K562 (cell line): ENCODE results near the gene DENND2A. TPM values are rescaled to one million over a fixed set of nuclear protein-coding genes. Genes with fewer than 3 reads are reported as not detected.

Experiments
- CBX1 ChIP-seq: sonication (generic); IDR thresholded peaks from 2 replicates; pipeline ENCODE4 v1.6.1; 2016; ENCODE audit warnings: antibody characterized with exemption, low read depth, mild to moderate bottlenecking
- FOXP1 ChIP-seq: sonication (generic); formaldehyde crosslinking; IDR thresholded peaks from 2 replicates; pipeline ENCODE4 v1.8.0; 2022; ENCODE audit warnings: mild to moderate bottlenecking, missing genetic modification reagents
- HDAC2 ChIP-seq: fragments of 450-650 bp; IDR thresholded peaks from 2 replicates; pipeline ENCODE4 v1.6.1; 2016; ENCODE audit warnings: mild to moderate bottlenecking
- HDGF ChIP-seq: fragments of 450-650 bp; IDR thresholded peaks from 2 replicates; pipeline ENCODE4 v1.6.1; 2016
- KAT2B ChIP-seq: IDR thresholded peaks from one replicate; pipeline ENCODE4 v1.6.1; 2012; ENCODE audit warnings: low read depth, mild to moderate bottlenecking, control low read depth, inconsistent platforms, low read length, moderate library complexity
- NFE2 ChIP-seq: IDR thresholded peaks from 2 replicates; pipeline ENCODE4 v1.6.1; 2014; ENCODE audit warnings: antibody characterized with exemption, low read depth
- PHF20 ChIP-seq: fragments of 450-650 bp; IDR thresholded peaks from 2 replicates; pipeline ENCODE4 v1.6.1; 2018; ENCODE audit not compliant: partially characterized antibody
- PHF8 ChIP-seq: fragments of 200-600 bp; sonication (generic); IDR thresholded peaks from 2 replicates; pipeline ENCODE4 v1.6.1; 2012; ENCODE audit warnings: mixed run types, mild to moderate bottlenecking, inconsistent platforms, low read length, moderate library complexity, borderline replicate concordance
- RHOXF2B ChIP-seq: fragments of 250-450 bp; sonication (Bioruptor Pico); conservative IDR thresholded peaks from 2 replicates; pipeline ENCODE4 v1.5.1; 2021
- SLC30A9 ChIP-seq: fragments of 250-450 bp; sonication (Bioruptor Pico); IDR thresholded peaks from 2 replicates; pipeline ENCODE4 v1.8.0; 2022; ENCODE audit warnings: mild to moderate bottlenecking, moderate library complexity
- SRSF3 ChIP-seq: fragments of 200-400 bp; formaldehyde crosslinking; IDR thresholded peaks from 2 replicates; pipeline ENCODE4 v1.6.1; 2016; ENCODE audit warnings: mild to moderate bottlenecking, low read length, moderate library complexity; ENCODE audit not compliant: insufficient read depth
- TEAD2 ChIP-seq: fragments of 450-650 bp; IDR thresholded peaks from 2 replicates; pipeline ENCODE4 v1.6.1; 2016; ENCODE audit warnings: missing genetic modification characterization, control low read depth, missing compliant biosample characterization
- TSC22D4 ChIP-seq: fragments of 450-650 bp; IDR thresholded peaks from 2 replicates; pipeline ENCODE4 v1.6.1; 2016; ENCODE audit warnings: missing genetic modification characterization, missing biosample characterization, control low read depth
- XRCC3 ChIP-seq: fragments of 450-650 bp; IDR thresholded peaks from 2 replicates; pipeline ENCODE4 v1.6.1; 2017; ENCODE audit warnings: mild to moderate bottlenecking, moderate library complexity
- ZBTB2 ChIP-seq: fragments of 450-650 bp; IDR thresholded peaks from 2 replicates; pipeline ENCODE4 v1.6.1; 2016; ENCODE audit warnings: antibody characterized with exemption
- ZFP91 ChIP-seq: sonication (generic); formaldehyde crosslinking; IDR thresholded peaks from 2 replicates; pipeline ENCODE4 v1.8.0; 2022; ENCODE audit warnings: mild to moderate bottlenecking, missing genetic modification reagents
- ZNF12 ChIP-seq: sonication (generic); formaldehyde crosslinking; IDR thresholded peaks from 2 replicates; pipeline ENCODE4 v1.4.0; 2020; ENCODE audit warnings: mild to moderate bottlenecking, missing genetic modification reagents
- ZNF354B ChIP-seq: fragments of 250-450 bp; sonication (Bioruptor Pico); IDR thresholded peaks from 2 replicates; pipeline ENCODE4 v1.4.0; 2020
- polyA plus RNA-seq, 8 experiments: library from polyadenylated mRNA; depleted of rRNA in 4 of 8; stranded (reverse) in 5 of 8; unstranded in 3 of 8; fragments of >200 nt; fragmentation: Nextera tagmentation in 2 of 8; fragmentation: Illumina TruSeq in 1 of 8; extraction: Ambion mirVana in 2 of 8; extraction: Trizol in 1 of 8; gene quantifications; 2 replicates each; pipeline versions ENCODE4 v1.2.1 to v1.2.3, GENCODE V29; 2011 to 2014; ENCODE audit warnings: inconsistent platforms in 1 of 8, missing spikeins in 1 of 8
- total RNA-seq, 7 experiments: library from RNA; depleted of rRNA in 6 of 7; stranded (reverse); fragments of >200 nt in 6 of 7; fragmentation: Illumina TruSeq in 2 of 7; extraction: Trizol in 2 of 7; gene quantifications; 2 replicates each; pipeline versions ENCODE4 v1.2.1 to v1.2.3, GENCODE V29; 2011 to 2021; ENCODE audit warnings: low replicate concordance in 1 of 7
- TF ChIP-seq, protein P1 (sequence below): sonication (generic); formaldehyde crosslinking; IDR thresholded peaks from 2 replicates; pipeline ENCODE4 v1.8.0; 2022; ENCODE audit warnings: mild to moderate bottlenecking, low read depth, missing genetic modification reagents

Gene DENND2A
- total and polyA plus RNA-seq, 9 of the 15 experiments (the other 6 are each of a cell fraction or from before 2014, with no cell fraction given): not detected

GRCh38 chr7:140479062-140479738 lies 161.4 kb downstream of the DENND2A start, which contains the start of gene MKRN1 (continued):
- peak; percentile 96 for TF ChIP-seq FOXP1
- TF ChIP-seq SRSF3: no peak
- TF ChIP-seq TSC22D4 (tag): no peak
- TF ChIP-seq ZNF12 (CRISPR knock-in tag): no peak
- no peak for TF ChIP-seq ZNF354B
- TF ChIP-seq HDAC2: no peak
- TF ChIP-seq NFE2: no peak; the same call in 1 of the 2 replicates
- TF ChIP-seq RHOXF2B (CRISPR knock-in tag): 0 out of 2 replicates have a peak, but pooled peaks have one; percentile 69
- no peak for TF ChIP-seq HDGF
- TF ChIP-seq KAT2B: no peak
- TF ChIP-seq ZFP91: no peak
- TF ChIP-seq XRCC3: no peak
- no peak; the same call in none of the 2 replicates for TF ChIP-seq CBX1
- no peak for TF ChIP-seq TEAD2 (tag)
- TF ChIP-seq, protein P1, sequence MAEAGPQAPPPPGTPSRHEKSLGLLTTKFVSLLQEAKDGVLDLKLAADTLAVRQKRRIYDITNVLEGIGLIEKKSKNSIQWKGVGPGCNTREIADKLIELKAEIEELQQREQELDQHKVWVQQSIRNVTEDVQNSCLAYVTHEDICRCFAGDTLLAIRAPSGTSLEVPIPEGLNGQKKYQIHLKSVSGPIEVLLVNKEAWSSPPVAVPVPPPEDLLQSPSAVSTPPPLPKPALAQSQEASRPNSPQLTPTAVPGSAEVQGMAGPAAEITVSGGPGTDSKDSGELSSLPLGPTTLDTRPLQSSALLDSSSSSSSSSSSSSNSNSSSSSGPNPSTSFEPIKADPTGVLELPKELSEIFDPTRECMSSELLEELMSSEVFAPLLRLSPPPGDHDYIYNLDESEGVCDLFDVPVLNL (CRISPR knock-in tag): peak; percentile 56; the same call in 1 of the 2 replicates
- TF ChIP-seq SLC30A9: no peak
- peak; percentile 90 for TF ChIP-seq PHF20
- peak; percentile 90 for TF ChIP-seq PHF8
- TF ChIP-seq ZBTB2: peak; percentile 93
